Gastroesophageal sphincter (tissue), 3 donors: ENCODE measurements around the gene WAS.

Source experiments
- POLR2AphosphoS5 ChIP-seq: sonication (generic); formaldehyde crosslinking; IDR thresholded peaks from one replicate; pipeline ENCODE4 v1.6.1; 2017; ENCODE audit warnings: antibody characterized with exemption
- TF ChIP-seq, protein P1 (sequence below), 4 experiments: fragments of 200-600 bp in 2 of 4; fragments of 450-650 bp in 2 of 4; sonication (generic) in 1 of 4; IDR thresholded peaks; one replicate each; pipeline ENCODE4 v1.5.1; 2017 to 2019; ENCODE audit warnings: antibody characterized with exemption in 4 of 4, mild to moderate bottlenecking in 2 of 4, moderate library complexity in 2 of 4

DNA sequence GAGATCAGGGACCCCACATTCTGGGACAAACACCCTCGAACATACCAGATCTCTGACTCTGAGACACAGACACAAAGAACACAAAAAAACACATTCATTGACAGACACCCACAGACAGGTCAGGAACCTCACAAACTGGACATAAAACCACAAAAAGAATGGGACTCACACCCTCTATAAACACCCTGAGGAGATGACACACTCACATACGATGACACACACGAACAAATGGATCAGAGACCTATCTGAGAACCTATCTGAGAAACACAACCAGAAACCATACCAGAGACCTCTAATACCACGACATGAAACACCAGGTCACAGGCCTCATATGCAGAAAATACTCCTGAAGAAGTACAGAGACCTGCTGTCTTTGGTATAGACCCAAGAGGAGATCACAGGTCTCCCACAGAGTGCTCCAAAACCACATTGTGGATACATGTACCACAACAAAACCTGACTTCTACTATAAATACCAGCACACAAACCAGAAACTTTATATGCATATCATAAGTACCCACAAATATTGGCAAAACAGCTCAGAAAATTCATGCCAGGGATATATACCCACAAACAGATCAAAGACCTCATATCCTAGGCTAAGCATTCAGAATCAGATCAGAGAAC, 32.4 kb downstream of the WAS start:
- TF ChIP-seq, protein P1, sequence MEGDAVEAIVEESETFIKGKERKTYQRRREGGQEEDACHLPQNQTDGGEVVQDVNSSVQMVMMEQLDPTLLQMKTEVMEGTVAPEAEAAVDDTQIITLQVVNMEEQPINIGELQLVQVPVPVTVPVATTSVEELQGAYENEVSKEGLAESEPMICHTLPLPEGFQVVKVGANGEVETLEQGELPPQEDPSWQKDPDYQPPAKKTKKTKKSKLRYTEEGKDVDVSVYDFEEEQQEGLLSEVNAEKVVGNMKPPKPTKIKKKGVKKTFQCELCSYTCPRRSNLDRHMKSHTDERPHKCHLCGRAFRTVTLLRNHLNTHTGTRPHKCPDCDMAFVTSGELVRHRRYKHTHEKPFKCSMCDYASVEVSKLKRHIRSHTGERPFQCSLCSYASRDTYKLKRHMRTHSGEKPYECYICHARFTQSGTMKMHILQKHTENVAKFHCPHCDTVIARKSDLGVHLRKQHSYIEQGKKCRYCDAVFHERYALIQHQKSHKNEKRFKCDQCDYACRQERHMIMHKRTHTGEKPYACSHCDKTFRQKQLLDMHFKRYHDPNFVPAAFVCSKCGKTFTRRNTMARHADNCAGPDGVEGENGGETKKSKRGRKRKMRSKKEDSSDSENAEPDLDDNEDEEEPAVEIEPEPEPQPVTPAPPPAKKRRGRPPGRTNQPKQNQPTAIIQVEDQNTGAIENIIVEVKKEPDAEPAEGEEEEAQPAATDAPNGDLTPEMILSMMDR (IDR thresholded peaks at IDR 0.05), result no peak
- TF ChIP-seq POLR2AphosphoS5, result no peak
